Panc1 (cell line): Measurements from ENCODE around the gene SEC31A. TPM values are rescaled to one million over a fixed set of nuclear protein-coding genes. Genes with fewer than 3 reads are reported as not detected.

Experiments
- ATAC-seq: fragments of 200-7000 bp; cut with Tn5 transposase; 2 replicates; pipeline ENCODE4 v1.9.1; 2020; ENCODE audit warnings: mild to moderate bottlenecking, moderate library complexity
- BruUV-seq: library from RNA; stranded (reverse); fragments of 400-500 nt; replicated peaks from 2 replicates; lab custom pipeline; 2021; lab: Mats Ljungman, UMichigan
- CTCF ChIA-PET: fragments of 300-600 bp; sonication (Branson Sonifier 250); formaldehyde crosslinking; loops from one replicate; lab custom pipeline; 2022; ENCODE audit warnings: antibody characterized with exemption; lab: Charles Lee
- POLR2A ChIA-PET: fragments of 300-600 bp; sonication (Branson Sonifier 250); formaldehyde crosslinking; loops from one replicate; lab custom pipeline; 2022; ENCODE audit warnings: antibody characterized with exemption; lab: Charles Lee
- DNase-seq: peaks from one replicate; pipeline ENCODE4 v3.0.0-alpha.2; 2010; ENCODE audit warnings: low read depth, low spot score
- H3K27ac ChIP-seq: 2 replicates; pipeline ENCODE4 v1.5.1; 2011; ENCODE audit warnings: mild to moderate bottlenecking, low read length, inconsistent platforms
- H3K27me3 ChIP-seq: fragments of 200-500 bp; sonication (Bioruptor generic); 2 replicates; pipeline ENCODE4 v1.6.0; 2014; ENCODE audit warnings: low read length, inconsistent platforms; ENCODE audit not compliant: control insufficient read depth, insufficient read depth
- H3K36me3 ChIP-seq: fragments of 200-500 bp; sonication (Bioruptor generic); 2 replicates; pipeline ENCODE4 v1.5.1; 2014; ENCODE audit warnings: inconsistent platforms, mild to moderate bottlenecking, low read length, moderate library complexity; ENCODE audit not compliant: control insufficient read depth, insufficient read depth
- H3K4me1 ChIP-seq: 2 replicates; pipeline ENCODE4 v1.5.1; 2011; ENCODE audit warnings: inconsistent platforms, mild to moderate bottlenecking, low read length, moderate library complexity; ENCODE audit not compliant: control insufficient read depth, insufficient read depth
- H3K4me3 ChIP-seq, 2 experiments: 2 replicates each; pipeline ENCODE4 v1.5.1; 2011 to 2012; ENCODE audit warnings: low read depth in 2 of 2, low read length in 2 of 2, mild to moderate bottlenecking in 2 of 2, inconsistent platforms in 1 of 2, moderate library complexity in 1 of 2
- H3K9me3 ChIP-seq: fragments of 200-500 bp; sonication (Bioruptor generic); 2 replicates; pipeline ENCODE4 v1.5.1; 2014; ENCODE audit warnings: low read depth, mild to moderate bottlenecking, inconsistent platforms, low read length, moderate library complexity; ENCODE audit not compliant: control insufficient read depth, insufficient read depth
- CTCF ChIP-seq: fragments of 450-650 bp; IDR thresholded peaks from 2 replicates; pipeline ENCODE4 v1.5.1; 2017; ENCODE audit warnings: mild to moderate bottlenecking
- POLR2AphosphoS5 ChIP-seq: IDR thresholded peaks from 2 replicates; pipeline ENCODE4 v1.6.1; 2012; ENCODE audit warnings: mild to moderate bottlenecking, low read depth, low read length, moderate library complexity
- REST ChIP-seq, 2 experiments: IDR thresholded peaks; 2 replicates each; pipeline ENCODE4 v1.6.1; 2011 to 2012; ENCODE audit warnings: low read depth in 2 of 2, control low read depth in 1 of 2, low read length in 1 of 2, mild to moderate bottlenecking in 1 of 2, moderate library complexity in 1 of 2; ENCODE audit not compliant: insufficient read depth in 1 of 2
- SIN3A ChIP-seq: IDR thresholded peaks from 2 replicates; pipeline ENCODE4 v1.6.1; 2012; ENCODE audit warnings: low read depth, mild to moderate bottlenecking, low read length, moderate library complexity, borderline replicate concordance; ENCODE audit not compliant: insufficient read depth
- TCF7L2 ChIP-seq: IDR thresholded peaks from 2 replicates; pipeline ENCODE4 v1.6.1; 2011; ENCODE audit warnings: mild to moderate bottlenecking, low read depth, low read length, inconsistent platforms
- in situ Hi-C: cut with HindIII; loops from 2 replicates; pipeline ENCODE4 v1.10.0; 2016; ENCODE audit warnings: low sequenced_read_pairs, low pct_unique_long_range_greater_than_20kb
- intact Hi-C: fragments of 100-400 bp; cut with micrococcal nuclease; formaldehyde crosslinking; loops from one replicate; pipeline ENCODE4 v1.10.0; 2022; ENCODE audit not compliant: unreplicated experiment
- total RNA-seq: library from RNA; stranded (reverse); gene quantifications from one replicate; pipeline ENCODE4 v1.2.1, GENCODE V29; 2021; ENCODE audit not compliant: unreplicated experiment

Gene SEC31A
- total RNA-seq, 1 experiment from 2014 or later, result 107 TPM

GRCh38 chr4:82770607-82771006, 120.3 kb downstream of the SEC31A start:
- DNase-seq (no peak), ATAC-seq (no peak)
- no peak for TF ChIP-seq TCF7L2
- no peak for TF ChIP-seq CTCF
- no peak for TF ChIP-seq POLR2AphosphoS5
- no peak for TF ChIP-seq SIN3A
- TF ChIP-seq REST (IDR thresholded peaks at IDR 0.05; ENCODE audit: insufficient read depth in 1 of 2, low read depth in 2 of 2, low read length in 1 of 2), result no peak
- in situ Hi-C loops (no loop called here), intact Hi-C loops (no loop called here)
- Histone ChIP-seq H3K4me1 (no peaks in the 10 kb centered on the region), H3K9me3 (no peaks in the 10 kb centered on the region), H3K27me3 (no peaks in the 10 kb centered on the region), H3K36me3 (no peaks in the 10 kb centered on the region), H3K4me3 (no peak overlapping the region), H3K27ac (no peak overlapping the region)
- ChIA-PET POLR2A (no interaction called here), CTCF (no interaction called here)
- no TSS peak for BruUV-seq

Other genes starting within 250 kb of the SEC31A start
- gene SCD5, start 92.4 kb downstream of the SEC31A start, total RNA-seq, result 2.0 TPM
- 3.0 TPM for gene THAP9, start 9.6 kb upstream of the SEC31A start, total RNA-seq
- gene LIN54, start 119.7 kb upstream of the SEC31A start, total RNA-seq, result 14.5 TPM
- gene COPS4, start 144.0 kb upstream of the SEC31A start, total RNA-seq, result 23.7 TPM
- gene PLAC8, start 223.6 kb upstream of the SEC31A start, total RNA-seq, result 154 TPM